ENCODE measurements around the gene PARVB. TPM values are rescaled to one million over a fixed set of nuclear protein-coding genes. Genes with fewer than 3 reads are reported as not detected.

The PARVB gene
- total RNA-seq, 1 experiment from 2014 or later, result 35.3 TPM

DNA sequence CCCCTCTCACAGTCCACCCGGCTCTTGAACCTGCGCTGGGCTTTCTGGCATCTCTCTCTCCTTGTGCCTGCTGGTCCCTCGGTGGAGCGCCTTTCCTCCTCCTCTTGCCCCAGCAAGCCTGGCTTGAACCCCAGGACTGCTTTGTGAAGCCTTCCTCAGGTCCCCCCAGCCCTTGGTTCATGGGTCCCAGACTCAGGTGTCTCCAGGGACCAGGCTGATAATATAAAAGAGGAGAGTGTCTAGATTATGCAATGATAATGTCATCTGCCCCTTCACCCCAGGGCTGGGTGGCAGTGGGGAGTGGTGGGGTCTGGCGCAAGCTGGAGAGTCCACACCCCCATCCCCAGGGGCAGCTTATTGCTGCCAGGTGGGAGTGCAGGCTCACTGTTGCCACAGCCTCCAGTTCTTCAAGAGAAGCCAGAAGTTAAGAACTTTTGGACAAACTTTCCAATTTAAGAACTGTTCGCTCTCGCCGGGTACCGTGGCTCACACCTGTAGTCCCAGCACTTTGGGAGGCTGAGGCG lies 120.0 kb downstream of the PARVB start:
- no peaks in the 10 kb centered on the region for H3F3A ChIP-seq (ENCODE audit: insufficient read depth, low read depth)
- H3K9me2 ChIP-seq (ENCODE audit: insufficient read depth), result no peaks in the 10 kb centered on the region
- no peaks in the 10 kb centered on the region for H3K4me1 ChIP-seq (replicated peaks; ENCODE audit: insufficient read depth)
- H3K36me3 ChIP-seq (ENCODE audit: low read depth), result no peaks in the 10 kb centered on the region
- H2AFZ ChIP-seq, result no peak overlapping the region
- ChIA-PET POLR2A (ENCODE audit: unreplicated experiment) (no interaction called here), CTCF (no interaction called here)
- DNase-seq, result no peak
- no peaks in the 10 kb centered on the region for H3K27me3 ChIP-seq (ENCODE audit: insufficient read depth, low read depth)
- H3K4me3 ChIP-seq, result no peak overlapping the region
- H3K4me2 ChIP-seq, result no peak overlapping the region
- no peak for TF ChIP-seq EZH2 (IDR thresholded peaks at IDR 0.05; ENCODE audit: low read depth)
- TF ChIP-seq, protein P1, sequence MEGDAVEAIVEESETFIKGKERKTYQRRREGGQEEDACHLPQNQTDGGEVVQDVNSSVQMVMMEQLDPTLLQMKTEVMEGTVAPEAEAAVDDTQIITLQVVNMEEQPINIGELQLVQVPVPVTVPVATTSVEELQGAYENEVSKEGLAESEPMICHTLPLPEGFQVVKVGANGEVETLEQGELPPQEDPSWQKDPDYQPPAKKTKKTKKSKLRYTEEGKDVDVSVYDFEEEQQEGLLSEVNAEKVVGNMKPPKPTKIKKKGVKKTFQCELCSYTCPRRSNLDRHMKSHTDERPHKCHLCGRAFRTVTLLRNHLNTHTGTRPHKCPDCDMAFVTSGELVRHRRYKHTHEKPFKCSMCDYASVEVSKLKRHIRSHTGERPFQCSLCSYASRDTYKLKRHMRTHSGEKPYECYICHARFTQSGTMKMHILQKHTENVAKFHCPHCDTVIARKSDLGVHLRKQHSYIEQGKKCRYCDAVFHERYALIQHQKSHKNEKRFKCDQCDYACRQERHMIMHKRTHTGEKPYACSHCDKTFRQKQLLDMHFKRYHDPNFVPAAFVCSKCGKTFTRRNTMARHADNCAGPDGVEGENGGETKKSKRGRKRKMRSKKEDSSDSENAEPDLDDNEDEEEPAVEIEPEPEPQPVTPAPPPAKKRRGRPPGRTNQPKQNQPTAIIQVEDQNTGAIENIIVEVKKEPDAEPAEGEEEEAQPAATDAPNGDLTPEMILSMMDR (conservative IDR thresholded peaks at IDR 0.05), result no peak
- no peak overlapping the region for H3K27ac ChIP-seq
- intact Hi-C loops (cut with micrococcal nuclease; ENCODE audit: unreplicated experiment), result no loop called here
- BruUV-seq (replicated peaks), result no TSS peak
- no peaks in the 10 kb centered on the region for H4K20me1 ChIP-seq (ENCODE audit: insufficient read depth)
- no peaks in the 10 kb centered on the region for H3K79me2 ChIP-seq (ENCODE audit: low read depth)
- no peaks in the 10 kb centered on the region for H3K9me3 ChIP-seq (ENCODE audit: insufficient read depth, low read depth)

DNA sequence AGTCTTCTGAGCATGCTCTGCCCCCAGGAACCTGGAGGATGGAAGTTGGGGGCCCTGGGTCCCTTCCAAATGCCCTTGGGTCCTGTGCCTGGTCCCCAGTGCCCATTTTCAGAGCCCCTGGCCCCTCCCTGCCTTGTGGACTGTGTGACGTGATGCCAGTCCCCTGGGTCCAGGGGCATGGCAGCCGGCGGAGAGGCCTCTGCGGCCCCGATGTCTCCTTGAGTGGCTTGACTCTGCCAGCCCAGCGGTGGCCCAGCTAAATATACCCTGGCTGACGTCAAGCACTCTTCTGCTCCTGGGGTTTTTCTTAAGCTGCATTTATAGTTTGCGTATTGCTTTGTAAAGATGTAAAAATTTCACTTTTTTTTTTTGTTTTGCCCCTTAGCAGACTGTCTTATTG lies 121.4 kb downstream of the PARVB start:
- no peaks in the 10 kb centered on the region for H3F3A ChIP-seq (ENCODE audit: insufficient read depth, low read depth)
- H3K27ac ChIP-seq, result no peak overlapping the region
- no peak overlapping the region for H3K4me3 ChIP-seq
- no peaks in the 10 kb centered on the region for H3K9me3 ChIP-seq (ENCODE audit: insufficient read depth, low read depth)
- no peak overlapping the region for H2AFZ ChIP-seq
- H3K9me2 ChIP-seq (ENCODE audit: insufficient read depth), result no peaks in the 10 kb centered on the region
- CTCF ChIA-PET, result no interaction called here
- BruUV-seq (replicated peaks), result no TSS peak
- no peaks in the 10 kb centered on the region for H3K36me3 ChIP-seq (ENCODE audit: low read depth)
- no peak overlapping the region for H3K4me2 ChIP-seq
- intact Hi-C loops (cut with micrococcal nuclease; ENCODE audit: unreplicated experiment), result no loop called here
- no peak for DNase-seq
- H3K27me3 ChIP-seq (ENCODE audit: insufficient read depth, low read depth), result no peaks in the 10 kb centered on the region
- H4K20me1 ChIP-seq (ENCODE audit: insufficient read depth), result no peaks in the 10 kb centered on the region
- POLR2A ChIA-PET (ENCODE audit: unreplicated experiment), result no interaction called here
- TF ChIP-seq, protein P1 (conservative IDR thresholded peaks at IDR 0.05), result no peak
- TF ChIP-seq EZH2 (IDR thresholded peaks at IDR 0.05; ENCODE audit: low read depth), result no peak
- H3K79me2 ChIP-seq (ENCODE audit: low read depth), result no peaks in the 10 kb centered on the region
- H3K4me1 ChIP-seq (replicated peaks; ENCODE audit: insufficient read depth), result no peaks in the 10 kb centered on the region

DNA sequence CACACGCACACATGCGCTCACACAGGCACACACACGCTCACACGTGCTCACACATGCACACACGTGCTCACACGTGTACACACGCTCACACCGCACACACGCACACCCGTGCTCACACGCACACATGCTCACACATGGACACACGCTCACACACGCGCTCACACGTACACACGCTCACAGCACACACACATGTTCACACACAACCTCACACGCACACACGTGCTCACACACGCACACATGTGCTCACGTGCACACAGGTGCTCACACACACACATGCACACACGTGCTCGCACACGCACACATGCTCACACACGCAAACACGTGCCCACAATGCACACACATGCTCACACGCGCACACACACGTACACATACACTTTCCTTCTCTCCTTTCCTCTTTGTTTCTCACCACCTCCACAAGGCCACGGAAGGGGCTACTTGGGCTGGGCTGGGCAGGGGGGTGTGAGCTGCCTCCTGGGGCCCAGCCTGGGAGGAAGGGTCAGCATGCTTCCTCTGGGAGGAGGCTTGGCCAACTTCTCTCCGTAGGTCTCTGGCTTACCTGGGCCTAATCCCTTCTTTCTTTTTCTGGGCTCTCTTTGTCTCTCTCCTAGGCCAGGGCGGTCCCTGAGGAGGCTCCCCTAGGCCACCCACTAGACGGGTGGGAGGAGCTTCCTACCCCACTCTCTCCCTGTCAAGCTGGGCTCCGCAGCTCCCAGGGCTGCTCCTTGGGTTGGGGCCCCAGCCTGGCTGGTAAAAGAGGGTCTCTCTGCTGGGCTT lies 122.2 kb downstream of the PARVB start:
- no peaks in the 10 kb centered on the region for H3K27me3 ChIP-seq (ENCODE audit: insufficient read depth, low read depth)
- TF ChIP-seq, protein P1 (conservative IDR thresholded peaks at IDR 0.05), result no peak
- TF ChIP-seq EZH2 (IDR thresholded peaks at IDR 0.05; ENCODE audit: low read depth), result no peak
- intact Hi-C loops (cut with micrococcal nuclease; ENCODE audit: unreplicated experiment), result no loop called here
- ChIA-PET CTCF (no interaction called here), POLR2A (ENCODE audit: unreplicated experiment) (no interaction called here)
- no peaks in the 10 kb centered on the region for H3K79me2 ChIP-seq (ENCODE audit: low read depth)
- H3F3A ChIP-seq (ENCODE audit: insufficient read depth, low read depth), result no peaks in the 10 kb centered on the region
- no TSS peak for BruUV-seq (replicated peaks)
- no peaks in the 10 kb centered on the region for H3K36me3 ChIP-seq (ENCODE audit: low read depth)
- H4K20me1 ChIP-seq (ENCODE audit: insufficient read depth), result no peaks in the 10 kb centered on the region
- DNase-seq, result no peak
- H3K27ac ChIP-seq, result no peak overlapping the region
- no peak overlapping the region for H2AFZ ChIP-seq
- H3K9me3 ChIP-seq (ENCODE audit: insufficient read depth, low read depth), result no peaks in the 10 kb centered on the region
- no peaks in the 10 kb centered on the region for H3K9me2 ChIP-seq (ENCODE audit: insufficient read depth)
- no peaks in the 10 kb centered on the region for H3K4me1 ChIP-seq (replicated peaks; ENCODE audit: insufficient read depth)
- no peak overlapping the region for H3K4me2 ChIP-seq
- H3K4me3 ChIP-seq, result no peak overlapping the region
